ENCODE data around the gene SHC4. TPM values are rescaled to one million over a fixed set of nuclear protein-coding genes. Genes with fewer than 3 reads are reported as not detected.

Gene SHC4
- total RNA-seq, 1 experiment from 2014 or later: 0.63 TPM

DNA sequence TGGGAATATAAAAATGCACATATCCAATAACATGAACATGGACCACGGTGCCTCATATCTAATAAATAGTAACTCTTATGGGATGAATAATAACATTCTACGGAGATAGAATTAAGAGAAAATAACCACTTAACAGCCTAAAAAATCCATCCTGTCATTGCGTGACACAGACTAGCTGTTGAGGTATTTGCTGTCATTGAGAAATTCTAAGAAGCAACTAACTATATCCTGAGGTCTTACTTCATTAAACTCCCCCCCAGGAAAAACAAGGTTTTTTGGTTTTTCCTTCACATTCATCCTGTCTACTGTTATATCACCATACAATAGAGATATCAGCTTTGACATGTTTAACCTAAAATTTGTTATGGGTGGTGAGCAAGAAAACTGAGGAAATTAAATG is 167.2 kb downstream of the SHC4 start:
- H3K27me3 Mint-ChIP-seq (ENCODE audit: low read depth): no peaks in the 10 kb centered on the region
- TF ChIP-seq ZNF671 (CRISPR knock-in tag; IDR thresholded peaks at IDR 0.05) (no peak), MYBL2 (CRISPR knock-in tag; IDR thresholded peaks at IDR 0.05) (no peak), RELA (CRISPR knock-in tag; IDR thresholded peaks at IDR 0.05; ENCODE audit: borderline replicate concordance) (no peak), ZNF138 (CRISPR knock-in tag; conservative IDR thresholded peaks at IDR 0.05) (no peak)
- ChIA-PET POLR2A (no interaction called here), CTCF (no interaction called here)
- ATAC-seq (no peak), DNase-seq (ENCODE audit: low spot score) (no peak)
- no peak overlapping the region for H3K4me3 Mint-ChIP-seq
- no peak overlapping the region for H3K27ac Mint-ChIP-seq
- peaks cover 27% of the 10 kb centered on the region for H3K4me1 Mint-ChIP-seq
- H3K9me3 Mint-ChIP-seq: no peaks in the 10 kb centered on the region
- H3K36me3 Mint-ChIP-seq: peaks cover 24% of the 10 kb centered on the region

DNA sequence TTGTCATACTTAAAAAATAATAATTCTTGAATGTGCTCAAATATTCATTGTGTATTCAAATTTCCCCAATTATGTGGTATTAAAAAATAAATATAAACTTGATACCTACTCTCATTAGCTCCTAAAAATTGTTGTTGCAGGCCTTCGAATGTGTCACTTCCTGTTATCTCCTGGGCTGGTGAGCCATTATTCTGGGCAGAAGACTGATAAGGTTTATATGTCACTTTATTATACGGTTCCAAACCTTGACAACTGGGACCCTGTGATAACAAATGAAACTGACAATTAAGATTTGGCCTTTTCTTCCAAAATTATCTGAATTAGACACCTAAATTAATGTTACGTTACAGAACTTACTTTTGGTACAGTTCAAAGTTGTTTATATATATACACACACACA is 167.8 kb downstream of the SHC4 start:
- H3K36me3 Mint-ChIP-seq: peaks cover 24% of the 10 kb centered on the region
- peaks cover 27% of the 10 kb centered on the region for H3K4me1 Mint-ChIP-seq
- POLR2A ChIA-PET: no interaction called here

More for the DNA sequence above, 167.8 kb downstream of the SHC4 start:
- TF ChIP-seq, protein P1, sequence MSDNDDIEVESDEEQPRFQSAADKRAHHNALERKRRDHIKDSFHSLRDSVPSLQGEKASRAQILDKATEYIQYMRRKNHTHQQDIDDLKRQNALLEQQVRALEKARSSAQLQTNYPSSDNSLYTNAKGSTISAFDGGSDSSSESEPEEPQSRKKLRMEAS (CRISPR knock-in tag; IDR thresholded peaks at IDR 0.05): no peak
- TF ChIP-seq CREM (CRISPR knock-in tag; IDR thresholded peaks at IDR 0.05): no peak
- TF ChIP-seq, protein P2, sequence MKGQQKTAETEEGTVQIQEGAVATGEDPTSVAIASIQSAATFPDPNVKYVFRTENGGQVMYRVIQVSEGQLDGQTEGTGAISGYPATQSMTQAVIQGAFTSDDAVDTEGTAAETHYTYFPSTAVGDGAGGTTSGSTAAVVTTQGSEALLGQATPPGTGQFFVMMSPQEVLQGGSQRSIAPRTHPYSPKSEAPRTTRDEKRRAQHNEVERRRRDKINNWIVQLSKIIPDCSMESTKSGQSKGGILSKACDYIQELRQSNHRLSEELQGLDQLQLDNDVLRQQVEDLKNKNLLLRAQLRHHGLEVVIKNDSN (CRISPR knock-in tag; IDR thresholded peaks at IDR 0.05): no peak
- TF ChIP-seq, protein P3, sequence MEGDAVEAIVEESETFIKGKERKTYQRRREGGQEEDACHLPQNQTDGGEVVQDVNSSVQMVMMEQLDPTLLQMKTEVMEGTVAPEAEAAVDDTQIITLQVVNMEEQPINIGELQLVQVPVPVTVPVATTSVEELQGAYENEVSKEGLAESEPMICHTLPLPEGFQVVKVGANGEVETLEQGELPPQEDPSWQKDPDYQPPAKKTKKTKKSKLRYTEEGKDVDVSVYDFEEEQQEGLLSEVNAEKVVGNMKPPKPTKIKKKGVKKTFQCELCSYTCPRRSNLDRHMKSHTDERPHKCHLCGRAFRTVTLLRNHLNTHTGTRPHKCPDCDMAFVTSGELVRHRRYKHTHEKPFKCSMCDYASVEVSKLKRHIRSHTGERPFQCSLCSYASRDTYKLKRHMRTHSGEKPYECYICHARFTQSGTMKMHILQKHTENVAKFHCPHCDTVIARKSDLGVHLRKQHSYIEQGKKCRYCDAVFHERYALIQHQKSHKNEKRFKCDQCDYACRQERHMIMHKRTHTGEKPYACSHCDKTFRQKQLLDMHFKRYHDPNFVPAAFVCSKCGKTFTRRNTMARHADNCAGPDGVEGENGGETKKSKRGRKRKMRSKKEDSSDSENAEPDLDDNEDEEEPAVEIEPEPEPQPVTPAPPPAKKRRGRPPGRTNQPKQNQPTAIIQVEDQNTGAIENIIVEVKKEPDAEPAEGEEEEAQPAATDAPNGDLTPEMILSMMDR (IDR thresholded peaks at IDR 0.05): no peak
- no peak for TF ChIP-seq ZNF138 (CRISPR knock-in tag; conservative IDR thresholded peaks at IDR 0.05)
- TF ChIP-seq, protein P4, sequence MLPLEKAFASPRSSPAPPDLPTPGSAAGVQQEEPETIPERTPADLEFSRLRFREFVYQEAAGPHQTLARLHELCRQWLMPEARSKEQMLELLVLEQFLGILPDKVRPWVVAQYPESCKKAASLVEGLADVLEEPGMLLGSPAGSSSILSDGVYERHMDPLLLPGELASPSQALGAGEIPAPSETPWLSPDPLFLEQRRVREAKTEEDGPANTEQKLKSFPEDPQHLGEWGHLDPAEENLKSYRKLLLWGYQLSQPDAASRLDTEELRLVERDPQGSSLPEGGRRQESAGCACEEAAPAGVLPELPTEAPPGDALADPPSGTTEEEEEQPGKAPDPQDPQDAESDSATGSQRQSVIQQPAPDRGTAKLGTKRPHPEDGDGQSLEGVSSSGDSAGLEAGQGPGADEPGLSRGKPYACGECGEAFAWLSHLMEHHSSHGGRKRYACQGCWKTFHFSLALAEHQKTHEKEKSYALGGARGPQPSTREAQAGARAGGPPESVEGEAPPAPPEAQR (CRISPR knock-in tag; IDR thresholded peaks at IDR 0.05): no peak
- TF ChIP-seq JAZF1 (CRISPR knock-in tag; IDR thresholded peaks at IDR 0.05): no peak
- TF ChIP-seq NFATC4 (CRISPR knock-in tag; IDR thresholded peaks at IDR 0.05): no peak
- TF ChIP-seq, protein P5, sequence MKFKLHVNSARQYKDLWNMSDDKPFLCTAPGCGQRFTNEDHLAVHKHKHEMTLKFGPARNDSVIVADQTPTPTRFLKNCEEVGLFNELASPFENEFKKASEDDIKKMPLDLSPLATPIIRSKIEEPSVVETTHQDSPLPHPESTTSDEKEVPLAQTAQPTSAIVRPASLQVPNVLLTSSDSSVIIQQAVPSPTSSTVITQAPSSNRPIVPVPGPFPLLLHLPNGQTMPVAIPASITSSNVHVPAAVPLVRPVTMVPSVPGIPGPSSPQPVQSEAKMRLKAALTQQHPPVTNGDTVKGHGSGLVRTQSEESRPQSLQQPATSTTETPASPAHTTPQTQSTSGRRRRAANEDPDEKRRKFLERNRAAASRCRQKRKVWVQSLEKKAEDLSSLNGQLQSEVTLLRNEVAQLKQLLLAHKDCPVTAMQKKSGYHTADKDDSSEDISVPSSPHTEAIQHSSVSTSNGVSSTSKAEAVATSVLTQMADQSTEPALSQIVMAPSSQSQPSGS (CRISPR knock-in tag; IDR thresholded peaks at IDR 0.05; ENCODE audit: borderline replicate concordance, low read depth): no peak
- TF ChIP-seq, protein P6, sequence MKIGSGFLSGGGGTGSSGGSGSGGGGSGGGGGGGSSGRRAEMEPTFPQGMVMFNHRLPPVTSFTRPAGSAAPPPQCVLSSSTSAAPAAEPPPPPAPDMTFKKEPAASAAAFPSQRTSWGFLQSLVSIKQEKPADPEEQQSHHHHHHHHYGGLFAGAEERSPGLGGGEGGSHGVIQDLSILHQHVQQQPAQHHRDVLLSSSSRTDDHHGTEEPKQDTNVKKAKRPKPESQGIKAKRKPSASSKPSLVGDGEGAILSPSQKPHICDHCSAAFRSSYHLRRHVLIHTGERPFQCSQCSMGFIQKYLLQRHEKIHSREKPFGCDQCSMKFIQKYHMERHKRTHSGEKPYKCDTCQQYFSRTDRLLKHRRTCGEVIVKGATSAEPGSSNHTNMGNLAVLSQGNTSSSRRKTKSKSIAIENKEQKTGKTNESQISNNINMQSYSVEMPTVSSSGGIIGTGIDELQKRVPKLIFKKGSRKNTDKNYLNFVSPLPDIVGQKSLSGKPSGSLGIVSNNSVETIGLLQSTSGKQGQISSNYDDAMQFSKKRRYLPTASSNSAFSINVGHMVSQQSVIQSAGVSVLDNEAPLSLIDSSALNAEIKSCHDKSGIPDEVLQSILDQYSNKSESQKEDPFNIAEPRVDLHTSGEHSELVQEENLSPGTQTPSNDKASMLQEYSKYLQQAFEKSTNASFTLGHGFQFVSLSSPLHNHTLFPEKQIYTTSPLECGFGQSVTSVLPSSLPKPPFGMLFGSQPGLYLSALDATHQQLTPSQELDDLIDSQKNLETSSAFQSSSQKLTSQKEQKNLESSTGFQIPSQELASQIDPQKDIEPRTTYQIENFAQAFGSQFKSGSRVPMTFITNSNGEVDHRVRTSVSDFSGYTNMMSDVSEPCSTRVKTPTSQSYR (CRISPR knock-in tag; IDR thresholded peaks at IDR 0.05): no peak
- TF ChIP-seq, protein P7, sequence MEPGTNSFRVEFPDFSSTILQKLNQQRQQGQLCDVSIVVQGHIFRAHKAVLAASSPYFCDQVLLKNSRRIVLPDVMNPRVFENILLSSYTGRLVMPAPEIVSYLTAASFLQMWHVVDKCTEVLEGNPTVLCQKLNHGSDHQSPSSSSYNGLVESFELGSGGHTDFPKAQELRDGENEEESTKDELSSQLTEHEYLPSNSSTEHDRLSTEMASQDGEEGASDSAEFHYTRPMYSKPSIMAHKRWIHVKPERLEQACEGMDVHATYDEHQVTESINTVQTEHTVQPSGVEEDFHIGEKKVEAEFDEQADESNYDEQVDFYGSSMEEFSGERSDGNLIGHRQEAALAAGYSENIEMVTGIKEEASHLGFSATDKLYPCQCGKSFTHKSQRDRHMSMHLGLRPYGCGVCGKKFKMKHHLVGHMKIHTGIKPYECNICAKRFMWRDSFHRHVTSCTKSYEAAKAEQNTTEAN (CRISPR knock-in tag; IDR thresholded peaks at IDR 0.05): no peak
- no peak for TF ChIP-seq FOXK1 (CRISPR knock-in tag; IDR thresholded peaks at IDR 0.05)
- no peak for TF ChIP-seq ZNF416 (CRISPR knock-in tag; IDR thresholded peaks at IDR 0.05)
- no peak for TF ChIP-seq GRHL2 (CRISPR knock-in tag; IDR thresholded peaks at IDR 0.05; ENCODE audit: insufficient replicate concordance, severe bottlenecking)
- TF ChIP-seq, protein P8, sequence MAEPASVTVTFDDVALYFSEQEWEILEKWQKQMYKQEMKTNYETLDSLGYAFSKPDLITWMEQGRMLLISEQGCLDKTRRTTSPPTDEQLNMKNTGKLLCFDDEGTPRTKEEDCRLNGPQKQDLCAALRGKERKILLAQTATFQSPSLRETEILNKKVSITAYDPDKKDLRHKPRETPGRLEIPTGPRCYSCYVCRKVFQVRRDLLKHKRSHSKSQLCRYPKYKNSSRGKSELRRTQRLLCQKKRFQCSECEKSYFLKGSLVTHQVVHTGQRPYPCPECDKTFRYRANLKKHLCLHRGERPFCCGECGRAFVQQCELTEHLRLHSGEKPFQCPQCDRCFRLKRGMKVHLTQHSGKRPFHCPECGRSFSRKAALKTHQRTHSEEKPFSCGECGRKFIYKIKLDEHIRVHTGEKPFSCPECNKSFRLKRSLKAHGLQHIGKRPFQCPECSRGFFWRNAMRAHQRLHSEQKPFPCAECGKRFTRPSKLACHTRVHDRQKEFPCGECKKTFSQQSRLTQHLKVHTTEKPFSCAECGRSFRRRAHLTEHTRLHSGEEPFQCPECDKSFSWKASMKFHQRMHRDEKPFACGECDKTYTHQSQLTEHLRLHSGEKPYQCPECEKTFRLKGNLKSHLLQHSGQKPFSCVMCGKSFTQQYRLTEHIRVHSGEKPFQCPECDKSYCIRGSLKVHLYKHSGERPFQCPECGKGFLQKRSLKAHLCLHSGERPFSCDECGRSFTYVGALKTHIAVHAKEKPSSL (CRISPR knock-in tag; conservative IDR thresholded peaks at IDR 0.05): no peak
- CTCF ChIA-PET: no interaction called here
- H3K9me3 Mint-ChIP-seq: no peaks in the 10 kb centered on the region
- DNase-seq (ENCODE audit: low spot score) (no peak), ATAC-seq (no peak)
- no peaks in the 10 kb centered on the region for H3K27me3 Mint-ChIP-seq (ENCODE audit: low read depth)
- H3K27ac Mint-ChIP-seq: no peak overlapping the region
- no peak overlapping the region for H3K4me3 Mint-ChIP-seq
